ENCODE results near the gene ABHD13. TPM values are rescaled to one million over a fixed set of nuclear protein-coding genes. Genes with fewer than 3 reads are reported as not detected.

The ABHD13 gene
- total RNA-seq, 4 donors from 2014 or later: 8.1 to 13.4 (median 9.2) TPM

GRCh38 chr13:108225440-108225839 lies 7.2 kb downstream of the ABHD13 start:
- Histone ChIP-seq H3K27ac (no peak overlapping the region), H3K9me3 (no peaks in the 10 kb centered on the region), H3K36me3 (no peaks in the 10 kb centered on the region), H3K27me3 (no peaks in the 10 kb centered on the region), H3K4me3 (no peak overlapping the region), H3K4me1 (peaks cover 9% of the 10 kb centered on the region)
- no peak for TF ChIP-seq EP300 (IDR thresholded peaks at IDR 0.05)
- no peak for TF ChIP-seq CTCF (IDR thresholded peaks at IDR 0.05)
- DNase-seq (ENCODE audit: low spot score in 2 of 2): no peak
- WGBS: 59% methylated on average over 1 of the region's 1 CpG

- Histone ChIP-seq H3K4me1 (peaks cover 7% of the 10 kb centered on the region), H3K27me3 (no peaks in the 10 kb centered on the region), H3K9me3 (no peaks in the 10 kb centered on the region), H3K36me3 (no peaks in the 10 kb centered on the region), H3K27ac (no peak overlapping the region), H3K4me3 (no peak overlapping the region)
- 0% methylated on average over 1 of the region's 1 CpG for WGBS
- DNase-seq (ENCODE audit: low spot score in 2 of 2): no peak
- TF ChIP-seq POLR2A (IDR thresholded peaks at IDR 0.05) (no peak), CTCF (IDR thresholded peaks at IDR 0.05) (no peak), EP300 (IDR thresholded peaks at IDR 0.05) (no peak), POLR2AphosphoS5 (IDR thresholded peaks at IDR 0.05) (no peak)
These were observed 8.0 kb downstream of the ABHD13 start for GRCh38 chr13:108226184-108226583.

DNA sequence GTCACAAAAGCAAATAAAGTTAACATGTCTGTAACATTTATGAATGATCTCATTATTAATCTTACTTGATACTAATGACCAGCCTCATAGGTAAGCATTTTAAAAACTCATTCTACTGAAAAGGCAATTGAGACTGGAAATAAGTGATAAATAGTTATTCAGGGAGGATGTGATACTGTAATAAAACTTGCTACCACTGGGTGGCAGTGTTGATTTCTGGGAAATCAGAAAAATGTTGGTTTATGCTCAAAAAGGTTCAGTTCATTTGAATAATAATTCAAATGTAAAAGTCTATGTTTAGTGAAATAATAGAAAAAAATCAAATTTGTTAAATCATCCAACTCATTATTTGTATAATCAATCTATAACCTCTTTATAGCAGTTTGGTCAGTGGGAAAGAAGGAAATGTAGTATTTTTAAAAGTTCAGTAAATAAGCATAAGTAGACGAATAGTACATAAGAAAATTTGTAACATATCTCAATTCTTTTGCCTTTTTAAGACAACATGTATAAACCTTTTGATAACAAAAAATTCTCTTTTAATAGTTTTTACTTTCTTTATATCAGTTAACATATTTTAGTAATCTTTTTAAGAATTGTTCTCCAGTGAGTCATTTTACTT lies 9.6 kb downstream of the ABHD13 start:
- no peak overlapping the region for H3K27ac ChIP-seq
- no peak for TF ChIP-seq POLR2AphosphoS5 (IDR thresholded peaks at IDR 0.05)
- no peak for TF ChIP-seq EP300 (IDR thresholded peaks at IDR 0.05)
- TF ChIP-seq CTCF (IDR thresholded peaks at IDR 0.05): peak; percentile 52 to 68
- no peaks in the 10 kb centered on the region for H3K27me3 ChIP-seq
- no peak overlapping the region for H3K4me3 ChIP-seq
- DNase-seq (ENCODE audit: low spot score in 2 of 2): no peak
- H3K4me1 ChIP-seq: peaks cover 7% of the 10 kb centered on the region
- H3K36me3 ChIP-seq: no peaks in the 10 kb centered on the region
- H3K9me3 ChIP-seq: no peaks in the 10 kb centered on the region
- 86% methylated on average over 1 of the region's 1 CpG for WGBS

- Histone ChIP-seq H3K4me1 (peaks cover 4% of the 10 kb centered on the region), H3K4me3 (no peak overlapping the region), H3K27ac (no peak overlapping the region), H3K36me3 (no peaks in the 10 kb centered on the region), H3K9me3 (no peaks in the 10 kb centered on the region), H3K27me3 (no peaks in the 10 kb centered on the region)
- no peak for TF ChIP-seq EP300 (IDR thresholded peaks at IDR 0.05)
- no peak for TF ChIP-seq CTCF (IDR thresholded peaks at IDR 0.05)
- TF ChIP-seq POLR2AphosphoS5 (IDR thresholded peaks at IDR 0.05): no peak
- no peak for TF ChIP-seq POLR2A (IDR thresholded peaks at IDR 0.05)
- DNase-seq (ENCODE audit: low spot score in 2 of 2): no peak
These were observed 12.2 kb downstream of the ABHD13 start for GRCh38 chr13:108230377-108230776.

GRCh38 chr13:108249150-108249549 lies 31.0 kb downstream of the ABHD13 start:
- 70% methylated on average over 4 of the region's 4 CpGs for WGBS

More at GRCh38 chr13:108249150-108249549, 31.0 kb downstream of the ABHD13 start:
- TF ChIP-seq CTCF (IDR thresholded peaks at IDR 0.05): no peak
- no peak for TF ChIP-seq POLR2A (IDR thresholded peaks at IDR 0.05)
- no peak for TF ChIP-seq POLR2AphosphoS5 (IDR thresholded peaks at IDR 0.05)
- no peak for TF ChIP-seq EP300 (IDR thresholded peaks at IDR 0.05)
- H3K4me1 ChIP-seq: no peaks in the 10 kb centered on the region
- no peak overlapping the region for H3K27ac ChIP-seq
- no peak overlapping the region for H3K4me3 ChIP-seq
- H3K27me3 ChIP-seq: no peaks in the 10 kb centered on the region
- H3K36me3 ChIP-seq: no peaks in the 10 kb centered on the region
- H3K9me3 ChIP-seq: peaks cover 20% of the 10 kb centered on the region
- DNase-seq (ENCODE audit: low spot score in 2 of 2): no peak

Data from suprapubic skin (tissue), 4 donors.